HG03442 (cell line): Measurements from ENCODE around the gene RYR3.

ENCODE experiments used
- ATAC-seq: cut with Tn5 transposase; IDR thresholded peaks from one replicate; pipeline ENCODE4 v1.9.1; 2021; ENCODE audit warnings: mild to moderate bottlenecking, moderate library complexity; ENCODE audit not compliant: unreplicated experiment

The RYR3 gene

DNA sequence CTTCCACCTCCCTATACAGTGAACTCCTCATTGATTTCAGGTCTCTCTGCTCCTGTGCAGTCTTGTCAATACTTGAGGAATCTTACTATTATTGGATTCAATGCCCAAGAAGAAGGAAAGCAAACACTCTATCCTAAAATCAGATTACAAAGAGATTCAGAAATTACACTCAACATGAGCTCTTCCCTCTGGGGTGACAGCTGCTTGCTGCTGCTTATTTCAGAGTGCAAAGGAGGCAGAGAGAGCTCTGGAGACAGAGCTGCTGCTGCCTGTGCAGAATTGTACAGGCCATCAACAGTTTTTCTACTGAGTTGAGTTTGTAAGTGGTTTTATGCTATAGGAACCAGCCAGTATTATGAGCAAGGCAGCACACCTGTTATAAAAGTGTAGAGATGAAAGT is 7.1 kb downstream of the RYR3 start:
- no peak for ATAC-seq

DNA sequence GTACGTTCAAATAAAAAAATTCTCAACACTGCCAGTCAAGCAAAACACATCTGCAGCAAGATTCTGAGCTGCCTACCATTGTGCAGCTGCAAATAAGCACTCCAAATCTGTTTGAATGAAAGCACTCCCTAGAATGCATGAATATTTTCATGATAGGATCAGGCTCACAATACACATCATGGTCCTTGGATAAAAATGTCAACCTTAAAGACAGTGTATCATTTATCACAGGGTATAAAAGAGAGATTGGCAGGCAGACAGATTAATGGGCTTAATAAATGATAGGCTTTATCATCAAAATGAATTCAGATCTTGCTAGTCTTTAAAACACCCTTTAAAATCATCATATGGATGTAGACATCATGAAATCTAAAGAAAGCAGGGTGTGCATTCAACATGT is 9.2 kb downstream of the RYR3 start:
- ATAC-seq, result no peak

DNA sequence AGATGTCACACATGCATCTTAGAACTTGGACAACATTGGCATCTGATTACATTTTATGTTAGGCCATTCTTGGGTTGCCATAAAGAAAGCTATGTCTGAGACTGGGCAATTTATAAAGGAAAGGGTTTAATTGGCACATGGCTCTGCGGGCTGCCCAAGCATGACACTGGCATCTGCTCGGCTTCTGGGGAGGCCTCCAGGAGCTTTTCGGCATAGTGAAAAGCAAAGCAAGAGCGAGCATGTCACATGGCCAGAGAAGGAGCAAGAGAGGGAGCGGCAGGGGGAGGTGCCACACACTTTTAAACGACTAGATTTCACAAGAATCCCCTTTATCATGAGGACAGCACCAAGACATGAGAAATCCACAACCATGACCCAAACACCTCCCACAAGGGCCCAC is 11.3 kb downstream of the RYR3 start:
- ATAC-seq, result no peak

DNA sequence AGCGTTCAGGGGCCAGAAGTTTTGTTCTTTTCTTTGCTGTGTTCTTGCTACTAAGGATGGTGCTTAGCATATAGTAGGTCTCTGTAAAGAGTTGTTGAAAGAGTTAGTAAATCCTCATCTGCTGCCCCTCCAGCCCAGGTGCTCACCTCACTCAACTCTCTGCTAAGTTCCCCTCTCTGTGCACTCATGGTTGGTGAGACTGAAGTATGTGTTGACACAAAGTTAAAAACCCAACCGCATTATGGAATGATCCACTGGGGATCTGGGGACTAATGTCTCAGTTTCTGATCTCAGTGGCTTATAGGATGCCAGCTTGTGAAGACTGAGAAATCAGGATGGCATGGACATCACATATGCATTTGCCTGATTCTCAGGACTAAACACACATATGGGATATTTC is 13.8 kb downstream of the RYR3 start:
- no peak for ATAC-seq

- no peak for ATAC-seq
Measured at GRCh38 chr15:33326908-33327307, 16.1 kb downstream of the RYR3 start.

DNA sequence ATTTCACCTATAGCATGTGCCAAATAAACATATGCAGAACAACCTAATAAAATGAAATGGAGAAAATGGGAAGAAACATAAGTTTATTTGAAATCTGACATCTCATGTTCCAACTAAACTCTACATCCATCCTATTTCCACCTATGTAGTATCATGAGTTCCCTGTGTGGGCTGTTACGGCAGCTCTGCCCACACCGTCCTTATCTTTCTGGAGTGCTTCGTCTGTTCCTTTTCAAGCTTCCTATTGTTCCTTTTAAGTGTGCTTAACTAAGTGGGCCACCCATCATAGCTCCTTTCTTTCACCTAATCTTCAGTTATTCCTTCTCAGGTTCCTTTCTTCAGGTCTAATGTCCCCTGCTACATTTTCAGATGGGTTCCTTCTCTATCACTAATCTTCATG is 17.3 kb downstream of the RYR3 start:
- no peak for ATAC-seq

GRCh38 chr15:33329457-33329856 is 18.7 kb downstream of the RYR3 start:
- no peak for ATAC-seq

DNA sequence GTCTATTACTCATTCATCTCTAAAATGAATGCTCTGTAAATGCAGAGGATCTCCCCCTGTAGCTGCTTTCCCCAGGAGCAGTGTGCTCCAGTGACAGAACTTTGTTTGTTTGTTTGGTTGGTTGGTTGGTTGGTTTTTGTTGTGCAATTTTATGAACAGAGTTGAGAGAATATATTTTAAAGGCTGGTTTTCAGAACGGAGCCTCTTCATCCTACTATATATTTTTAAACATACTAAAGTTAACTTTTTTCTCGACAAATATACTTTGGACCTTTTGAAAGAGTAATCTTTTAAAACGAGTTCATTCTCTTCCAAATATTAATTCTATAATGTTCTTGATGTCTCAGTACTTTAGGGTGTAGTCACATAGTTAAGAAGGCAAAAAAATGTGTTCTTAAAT is 20.2 kb downstream of the RYR3 start:
- no peak for ATAC-seq

DNA sequence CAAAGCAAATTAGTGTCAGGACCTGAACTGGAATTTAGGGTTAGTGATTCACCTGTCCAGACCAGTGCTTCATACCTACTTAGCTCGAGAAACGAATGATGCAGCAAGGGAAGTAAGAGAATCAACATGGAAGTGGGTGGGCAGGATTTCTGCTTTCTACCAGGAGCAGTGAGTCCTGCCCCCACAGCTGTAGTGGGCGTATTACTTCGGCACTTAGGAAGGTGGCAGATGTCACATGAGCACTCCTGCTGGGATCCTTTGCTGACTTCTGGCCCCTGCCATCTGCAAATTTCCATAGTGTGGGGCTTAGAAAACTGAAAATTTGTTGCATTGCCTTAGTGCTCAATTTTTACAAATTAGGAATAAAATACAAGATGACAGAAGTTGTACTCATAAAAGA is 31.2 kb downstream of the RYR3 start:
- ATAC-seq, result no peak

- ATAC-seq, result no peak
Measured at GRCh38 chr15:33343275-33343674, 32.5 kb downstream of the RYR3 start.

DNA sequence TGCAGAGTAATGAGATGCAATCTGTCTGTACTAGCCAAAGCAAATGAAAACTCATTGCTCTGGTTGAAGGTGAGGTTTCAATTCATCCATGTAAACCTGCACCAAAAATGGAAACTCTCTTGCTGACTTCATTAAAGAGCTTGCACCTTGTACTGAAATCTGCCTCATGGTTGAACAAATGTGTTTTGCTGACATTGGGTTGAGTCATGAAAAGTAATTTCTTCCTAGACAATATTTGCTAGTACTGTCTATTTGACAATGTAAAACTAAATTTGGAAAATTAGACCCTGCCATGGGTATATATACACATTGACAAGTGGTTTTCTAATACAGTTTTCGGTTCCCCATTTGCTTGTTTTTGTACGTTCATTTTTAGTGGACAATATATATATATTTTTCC is 33.3 kb downstream of the RYR3 start:
- no peak for ATAC-seq

DNA sequence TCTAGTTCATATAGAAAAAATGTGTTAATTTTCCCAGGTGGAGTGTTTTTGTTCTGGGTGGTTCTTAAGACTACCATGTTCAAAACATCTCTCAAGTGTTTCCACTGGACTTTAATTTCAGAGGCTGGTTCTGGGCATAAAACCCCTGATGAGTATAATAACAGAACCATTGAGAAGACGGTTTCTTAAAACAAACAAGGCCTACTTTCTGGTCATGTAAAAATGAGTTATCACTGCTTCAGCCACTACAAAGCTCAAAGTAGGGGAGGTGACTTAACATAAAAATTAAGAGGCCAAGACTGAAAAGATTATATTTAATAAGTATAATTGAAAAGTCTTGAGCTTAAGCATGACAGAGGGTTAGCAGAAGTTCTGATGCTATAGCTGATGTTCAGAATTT is 33.8 kb downstream of the RYR3 start:
- ATAC-seq, result no peak

- no peak for ATAC-seq
Measured at GRCh38 chr15:33354411-33354810, 43.6 kb downstream of the RYR3 start.

DNA sequence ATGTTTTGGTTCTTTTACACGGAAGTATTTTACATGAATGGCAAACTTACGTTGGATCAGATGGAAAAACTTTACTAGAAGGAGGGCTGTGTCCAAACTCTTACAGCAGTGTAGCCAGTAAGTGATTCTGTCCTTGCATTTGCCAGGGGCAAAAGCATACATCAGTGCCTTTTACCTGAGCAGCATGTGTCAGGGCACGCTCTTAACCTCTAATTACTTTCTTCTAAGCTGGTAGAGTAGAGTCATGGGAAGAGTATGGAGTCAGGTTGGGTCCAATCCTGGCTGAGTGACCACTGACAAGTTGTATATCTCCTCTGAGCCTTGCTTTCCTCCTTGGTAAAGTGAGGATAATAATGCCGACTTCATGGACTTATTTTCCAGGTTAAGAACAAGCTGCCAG is 47.1 kb downstream of the RYR3 start:
- no peak for ATAC-seq

DNA sequence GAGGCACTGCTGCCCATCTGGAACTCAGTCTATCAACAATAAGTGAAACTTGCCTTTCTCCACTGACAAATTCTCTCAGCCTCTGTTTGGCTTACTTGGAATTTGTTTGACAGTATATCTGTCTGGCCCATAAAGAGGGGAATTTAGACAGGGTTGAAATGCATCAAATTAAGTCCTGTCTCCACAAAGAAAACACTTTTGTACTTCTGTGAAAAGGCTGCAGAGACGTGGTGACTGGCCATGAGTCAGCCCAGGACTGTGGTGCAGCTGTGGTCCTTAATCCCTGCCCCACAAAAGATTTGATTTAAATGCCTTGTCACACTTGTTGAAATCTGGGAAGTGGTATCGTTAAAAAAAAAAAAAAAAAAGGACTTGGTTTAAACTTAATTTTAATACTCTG is 47.5 kb downstream of the RYR3 start:
- ATAC-seq, result no peak

GRCh38 chr15:33360886-33361285 is 50.1 kb downstream of the RYR3 start:
- no peak for ATAC-seq

GRCh38 chr15:33369941-33370622 is 59.3 kb downstream of the RYR3 start:
- ATAC-seq, result no peak

DNA sequence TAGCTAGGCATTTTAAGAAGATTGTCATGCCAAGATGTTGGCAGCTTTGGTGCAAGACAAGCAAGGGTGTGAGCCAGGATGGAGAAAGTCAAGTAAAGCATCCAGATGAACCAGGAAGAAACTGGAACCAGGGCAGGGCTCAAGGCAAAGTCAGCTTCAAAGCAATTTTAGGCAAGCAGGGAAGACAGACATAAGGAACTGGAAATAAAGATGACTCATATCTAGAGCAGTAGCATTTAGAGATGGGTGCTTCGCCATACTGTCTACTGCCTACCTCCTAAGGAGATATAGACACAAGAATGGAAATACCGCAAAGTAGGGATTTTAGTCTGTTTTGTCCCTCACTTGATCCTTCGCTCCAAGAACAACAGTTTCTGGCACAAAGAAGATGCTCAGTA is 59.9 kb downstream of the RYR3 start:
- no peak for ATAC-seq

DNA sequence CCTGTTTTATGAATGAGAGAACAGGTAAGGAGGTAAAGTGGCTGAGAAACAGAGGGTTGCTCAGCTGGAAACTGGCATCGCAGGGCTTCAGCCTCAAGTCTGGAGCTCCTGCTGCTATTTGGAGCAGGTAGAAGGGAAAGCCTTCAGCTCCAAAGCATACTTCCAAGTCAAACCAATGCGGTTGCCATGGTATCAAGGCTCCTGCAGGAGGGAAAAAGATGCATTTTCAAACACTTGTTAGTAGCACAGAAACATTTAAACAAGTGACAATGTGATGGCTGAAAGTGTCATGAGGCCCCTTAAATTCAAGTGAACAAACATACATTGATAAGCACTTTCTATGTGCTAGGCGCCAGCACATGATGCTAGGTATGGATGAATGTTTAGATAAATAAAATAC is 60.4 kb downstream of the RYR3 start:
- no peak for ATAC-seq

GRCh38 chr15:33374226-33374914 is 63.6 kb downstream of the RYR3 start:
- ATAC-seq, result no peak

DNA sequence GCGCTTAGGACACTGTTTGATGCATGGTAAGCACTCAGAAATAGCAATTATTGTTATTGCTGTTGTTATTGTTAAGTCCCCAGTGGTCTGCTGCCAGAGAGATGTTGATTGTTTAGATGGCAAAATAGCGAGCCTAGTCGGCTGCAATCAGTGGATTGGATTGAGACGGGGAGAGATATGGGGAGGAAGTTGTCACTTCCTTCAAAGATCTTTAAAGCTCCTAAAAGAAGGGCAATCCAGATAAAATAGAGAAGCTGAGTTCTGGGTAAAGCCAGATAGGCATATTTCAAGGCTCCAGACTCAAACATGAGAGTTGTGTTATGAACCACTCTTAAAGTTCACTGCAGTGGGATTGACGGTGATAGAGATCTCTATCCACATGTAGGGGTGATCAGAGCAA is 64.5 kb downstream of the RYR3 start:
- ATAC-seq, result no peak

DNA sequence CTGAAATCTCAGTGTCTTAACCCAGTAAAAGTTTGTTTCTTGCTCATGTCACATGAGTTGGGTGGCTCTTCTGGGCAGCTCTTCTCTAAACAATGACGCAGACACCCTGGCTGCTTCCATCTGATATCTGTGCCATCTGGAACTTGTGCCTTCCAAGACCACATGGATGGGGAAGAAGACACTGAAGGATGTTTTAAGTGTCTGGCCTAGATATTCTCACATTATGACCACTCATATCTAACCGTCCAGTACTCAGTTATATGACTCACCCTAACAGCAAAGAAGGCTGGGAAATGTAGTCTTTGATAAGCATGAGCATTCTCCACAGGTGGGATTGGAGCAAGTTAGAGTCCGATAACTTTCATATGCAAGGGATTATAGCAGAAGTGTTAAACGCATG is 66.4 kb downstream of the RYR3 start:
- no peak for ATAC-seq
